ENCODE data around the gene RGL2. TPM values are rescaled to one million over a fixed set of nuclear protein-coding genes. Genes with fewer than 3 reads are reported as not detected.
A peak's percentile ranks its signal among the peaks of the same experiment; 100 is the strongest.

The RGL2 gene
- total RNA-seq, 2 experiments from 2014 or later: 19.9 to 21.5 TPM

DNA sequence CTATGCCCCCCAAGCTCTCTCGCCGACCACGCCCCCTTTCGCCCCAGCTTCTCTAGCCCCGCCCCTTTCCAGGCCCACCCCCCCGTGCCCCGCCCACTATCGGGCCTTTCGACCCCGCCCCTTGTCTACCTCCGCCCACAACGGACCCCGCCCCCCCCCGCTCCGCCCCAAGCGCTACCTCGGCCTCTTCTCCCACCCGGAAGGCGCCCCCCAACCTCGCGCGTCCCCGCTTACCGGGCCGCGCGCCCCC is 18.6 kb upstream of the RGL2 start:
- DNase-seq (no peak), ATAC-seq (no peak)
- H3K36me3 Mint-ChIP-seq (ENCODE audit: low read depth): peaks cover 52% of the 10 kb centered on the region
- intact Hi-C loops (cut with DNase I, micrococcal nuclease): loop anchor here (1.0 to 10.0 kb wide), 8 partner anchors 45 to 1140 kb away; partner anchors contain the start of genes AGPAT1 (in 1 of the 2), CUTA (in 1 of the 2), HMGA1 (in 1 of the 2) and RNF5 (in 1 of the 2)
- no peaks in the 10 kb centered on the region for H3K27me3 Mint-ChIP-seq
- CTCF ChIA-PET: interaction anchor here (0.8 to 3.0 kb wide), 8 partner anchors 12 to 101 kb away, joined by 3 to 13 read pairs (median 3); partner anchors contain the start of genes B3GALT4, CUTA and RGL2
- POLR2A ChIA-PET: interaction anchor here (0.6 to 2.0 kb wide), 8 partner anchors 18 to 1714 kb away, joined by 3 to 10 read pairs (median 6); partner anchors contain the start of genes B3GALT4, RGL2 and RING1
- H3K9me3 Mint-ChIP-seq (ENCODE audit: low read depth): no peaks in the 10 kb centered on the region
- peaks cover 73% of the 10 kb centered on the region for H3K4me1 Mint-ChIP-seq
- peak overlapping the region; percentile 80 for H3K4me3 Mint-ChIP-seq
- peak overlapping the region; percentile 63 for H3K27ac Mint-ChIP-seq

DNA sequence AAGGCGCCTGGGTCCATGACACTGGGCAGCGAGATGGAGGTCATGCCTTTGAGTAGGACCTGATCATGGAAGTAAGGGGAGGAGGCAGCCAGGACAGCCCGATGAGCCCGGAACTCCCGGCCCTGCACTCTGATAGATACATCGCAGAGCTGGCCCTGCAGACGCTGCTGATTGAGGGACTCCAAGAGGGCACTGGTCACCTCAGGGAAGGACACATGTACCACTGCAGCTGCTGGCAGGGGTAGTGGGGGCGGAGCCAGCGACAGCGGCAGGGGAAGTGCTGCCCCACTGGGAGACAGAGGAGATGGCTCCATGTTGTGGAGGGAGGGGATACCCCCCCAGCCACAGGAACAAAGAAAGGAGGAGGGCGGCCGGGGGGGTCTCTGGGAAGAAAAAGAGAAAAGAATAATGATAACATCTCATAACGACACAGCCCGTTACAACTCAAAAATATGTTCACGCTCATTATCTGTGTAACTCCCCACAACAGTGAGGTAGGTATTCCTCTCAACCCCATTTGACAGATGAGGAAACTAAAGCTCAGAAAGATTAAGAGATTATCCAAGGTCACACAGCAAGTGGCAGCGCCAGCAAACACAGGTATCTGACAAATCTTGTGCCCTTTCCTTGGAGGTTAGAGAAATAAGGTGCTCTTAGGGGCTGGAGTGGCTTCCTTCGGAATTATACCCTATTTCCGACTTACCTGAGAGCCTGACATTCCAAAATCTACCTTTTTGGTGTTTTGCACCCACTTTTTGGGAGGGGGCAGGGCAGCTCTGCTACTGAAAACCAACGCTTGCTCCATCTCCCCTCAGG is 18.1 kb upstream of the RGL2 start:
- Mint-ChIP-seq H3K9me3 (ENCODE audit: low read depth) (no peaks in the 10 kb centered on the region), H3K4me1 (peaks cover 74% of the 10 kb centered on the region), H3K27ac (peak overlapping the region; percentile 63), H3K36me3 (ENCODE audit: low read depth) (peaks cover 53% of the 10 kb centered on the region), H3K4me3 (peak overlapping the region; percentile 80), H3K27me3 (no peaks in the 10 kb centered on the region)
- CTCF ChIA-PET: interaction anchor here (0.8 to 3.0 kb wide), 3 partner anchors 11 to 101 kb away, joined by 3 to 13 read pairs (median 3); partner anchors contain the start of genes CUTA and RGL2
- intact Hi-C loops (cut with DNase I, micrococcal nuclease): loop anchor here (1.0 to 10.0 kb wide), 8 partner anchors 45 to 1140 kb away; partner anchors contain the start of genes AGPAT1 (in 1 of the 2), CUTA (in 1 of the 2), HMGA1 (in 1 of the 2) and RNF5 (in 1 of the 2)
- POLR2A ChIA-PET: interaction anchor here (1.0 to 2.0 kb wide), 4 partner anchors 17 to 345 kb away, joined by 5 to 10 read pairs (median 7); partner anchors contain the start of genes B3GALT4 and RGL2
- no peak for ATAC-seq
- DNase-seq: no peak

DNA sequence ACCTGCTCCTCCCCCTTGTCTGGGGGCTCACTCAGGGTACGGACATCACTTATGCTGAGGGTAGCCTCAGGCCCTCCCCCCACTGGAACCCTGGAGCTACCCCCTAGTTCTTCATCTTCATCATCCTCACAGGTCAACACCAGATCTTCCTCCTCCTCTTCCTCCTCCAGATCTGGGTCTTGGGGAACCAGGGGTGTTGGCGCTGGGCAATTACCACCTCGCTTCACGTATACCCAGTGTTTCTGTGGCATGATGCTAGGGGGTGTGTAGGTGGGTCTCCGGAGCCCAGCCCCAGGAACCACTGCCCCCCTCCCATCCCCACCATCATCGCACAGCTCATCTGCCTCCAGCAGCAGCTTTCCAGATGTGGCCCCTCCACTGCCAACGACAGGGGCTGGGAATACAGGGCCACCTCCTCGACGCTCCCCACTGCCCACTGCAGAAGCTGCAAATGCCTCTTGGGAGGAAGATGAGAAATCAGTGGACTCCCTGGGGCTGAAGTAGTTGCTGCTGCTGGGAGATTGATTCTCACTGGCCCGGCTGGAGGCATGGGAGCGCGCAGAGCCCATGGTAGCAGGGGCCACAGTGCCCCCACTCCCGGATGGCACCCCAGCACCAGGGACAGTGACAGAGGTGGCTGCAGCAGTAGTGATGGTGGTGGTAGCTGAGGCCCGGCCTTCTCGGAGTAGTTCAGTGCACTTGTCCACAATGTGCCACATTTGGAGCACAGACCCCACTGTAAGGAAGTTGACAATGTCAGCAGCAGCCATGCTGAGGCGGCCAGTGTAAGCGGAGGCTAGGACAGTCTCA is 17.3 kb upstream of the RGL2 start:
- POLR2A ChIA-PET: no interaction called here
- H3K27me3 Mint-ChIP-seq: no peaks in the 10 kb centered on the region
- ATAC-seq (no peak), DNase-seq (no peak)
- CTCF ChIA-PET: interaction anchor here (0.6 to 3.0 kb wide), 3 partner anchors 17 to 386 kb away, joined by 3 to 13 read pairs (median 4); partner anchors contain the start of gene RGL2
- H3K9me3 Mint-ChIP-seq (ENCODE audit: low read depth): no peaks in the 10 kb centered on the region
- H3K27ac Mint-ChIP-seq: peak overlapping the region; percentile 31
- H3K4me1 Mint-ChIP-seq: peaks cover 71% of the 10 kb centered on the region
- intact Hi-C loops (cut with DNase I, micrococcal nuclease): loop anchor here (2.0 to 10.0 kb wide), 4 partner anchors 255 to 1139 kb away; partner anchors contain the start of genes AGPAT1 (in 1 of the 2), HMGA1 (in 1 of the 2) and RNF5 (in 1 of the 2)
- H3K36me3 Mint-ChIP-seq (ENCODE audit: low read depth): peaks cover 52% of the 10 kb centered on the region
- H3K4me3 Mint-ChIP-seq: peak overlapping the region; percentile 80

DNA sequence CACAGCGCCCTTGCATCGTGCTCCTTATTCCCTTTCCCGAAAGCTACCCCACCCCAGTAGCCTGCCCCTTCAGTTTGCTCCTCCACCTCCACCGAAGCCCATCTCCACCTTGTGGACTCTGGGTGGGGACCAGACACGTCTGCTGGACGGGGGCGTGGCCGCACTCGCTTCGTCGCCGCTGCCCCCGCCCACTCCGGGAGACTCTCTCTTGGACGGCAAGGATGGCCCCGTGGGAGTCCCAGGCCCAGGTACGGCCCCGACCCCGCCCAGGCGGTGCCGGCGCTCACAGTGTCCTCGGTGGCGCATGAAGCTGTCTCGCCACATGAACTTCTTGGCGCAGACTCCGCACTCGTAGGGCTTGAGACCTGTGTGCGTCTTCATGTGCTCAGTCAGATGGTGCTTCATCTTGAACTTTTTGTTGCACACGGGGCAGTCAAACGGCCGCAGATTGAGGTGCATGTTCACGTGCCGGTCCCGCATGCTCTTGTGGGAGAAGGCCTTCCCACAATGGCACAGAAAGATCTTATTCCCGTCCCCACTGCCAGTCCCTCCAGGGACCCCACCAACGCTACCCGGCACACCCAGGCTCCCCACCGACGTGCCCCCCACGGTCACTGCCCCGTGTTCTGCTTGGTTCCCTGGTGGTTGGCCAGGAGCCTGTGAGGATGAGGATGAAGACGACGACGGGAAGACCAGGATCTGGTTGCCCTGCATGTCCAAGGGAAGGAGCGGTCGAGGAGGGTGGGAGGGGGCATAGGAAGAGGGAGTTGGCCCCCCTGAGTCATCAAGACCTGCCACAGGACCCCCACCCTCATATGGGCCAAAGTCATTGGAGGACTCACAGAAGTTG is 16.4 kb upstream of the RGL2 start:
- DNase-seq (peak; percentile 34), ATAC-seq (no peak)
- Mint-ChIP-seq H3K27me3 (no peaks in the 10 kb centered on the region), H3K27ac (peak overlapping the region; percentile 98), H3K4me1 (peaks cover 65% of the 10 kb centered on the region), H3K4me3 (peak overlapping the region; percentile 99), H3K9me3 (ENCODE audit: low read depth) (no peaks in the 10 kb centered on the region), H3K36me3 (ENCODE audit: low read depth) (peaks cover 46% of the 10 kb centered on the region)
- intact Hi-C loops (cut with DNase I, micrococcal nuclease): loop anchor here (1.0 to 10.0 kb wide), 9 partner anchors 26 to 1138 kb away; partner anchors contain the start of genes KIFC1 (in 2 of the 2), AGPAT1 (in 1 of the 2), HMGA1 (in 1 of the 2) and ITPR3 (in 1 of the 2)
- CTCF ChIA-PET: interaction anchor here (0.6 to 1.3 kb wide), 2 partner anchors 16 to 387 kb away, joined by 3 to 4 read pairs; no protein-coding TSS in a partner anchor
- POLR2A ChIA-PET: interaction anchor here (0.5 kb wide), 1 partner anchor 28 kb away, joined by 3 read pairs; no protein-coding TSS in a partner anchor

DNA sequence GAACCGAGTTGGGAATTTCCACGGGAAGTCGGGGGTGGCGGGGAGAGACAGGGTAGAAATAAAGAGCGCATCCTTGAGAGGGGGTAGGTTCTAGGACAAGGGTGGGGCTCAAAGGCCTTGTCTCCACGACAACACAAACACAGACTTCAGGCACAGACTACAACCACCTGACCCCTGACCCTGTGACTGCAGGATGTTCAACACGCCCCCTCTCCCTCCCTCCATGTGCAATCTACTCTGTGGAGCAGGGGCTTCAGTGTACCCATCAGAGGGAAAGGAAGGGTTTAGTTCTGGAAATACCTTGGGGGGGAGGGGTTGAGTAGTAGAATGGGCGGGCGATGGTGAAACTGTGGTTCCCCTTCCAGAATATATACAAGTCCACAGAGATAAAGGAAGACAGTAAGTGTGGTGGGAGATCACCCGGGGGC is 15.8 kb upstream of the RGL2 start:
- H3K27ac Mint-ChIP-seq: peak overlapping the region; percentile 98
- ChIA-PET CTCF (no interaction called here), POLR2A (no interaction called here)
- H3K4me3 Mint-ChIP-seq: peak overlapping the region; percentile 99
- peak; percentile 78 for DNase-seq
- H3K36me3 Mint-ChIP-seq (ENCODE audit: low read depth): peaks cover 40% of the 10 kb centered on the region
- H3K27me3 Mint-ChIP-seq: no peaks in the 10 kb centered on the region
- peak; percentile 48 for ATAC-seq
- intact Hi-C loops (cut with DNase I, micrococcal nuclease): loop anchor here (1.0 to 10.0 kb wide), 8 partner anchors 25 to 920 kb away; partner anchors contain the start of genes KIFC1 (in 2 of the 2), HMGA1 (in 1 of the 2), ITPR3 (in 1 of the 2) and PFDN6 (in 1 of the 2)
- H3K4me1 Mint-ChIP-seq: peaks cover 59% of the 10 kb centered on the region
- no peaks in the 10 kb centered on the region for H3K9me3 Mint-ChIP-seq (ENCODE audit: low read depth)

DNA sequence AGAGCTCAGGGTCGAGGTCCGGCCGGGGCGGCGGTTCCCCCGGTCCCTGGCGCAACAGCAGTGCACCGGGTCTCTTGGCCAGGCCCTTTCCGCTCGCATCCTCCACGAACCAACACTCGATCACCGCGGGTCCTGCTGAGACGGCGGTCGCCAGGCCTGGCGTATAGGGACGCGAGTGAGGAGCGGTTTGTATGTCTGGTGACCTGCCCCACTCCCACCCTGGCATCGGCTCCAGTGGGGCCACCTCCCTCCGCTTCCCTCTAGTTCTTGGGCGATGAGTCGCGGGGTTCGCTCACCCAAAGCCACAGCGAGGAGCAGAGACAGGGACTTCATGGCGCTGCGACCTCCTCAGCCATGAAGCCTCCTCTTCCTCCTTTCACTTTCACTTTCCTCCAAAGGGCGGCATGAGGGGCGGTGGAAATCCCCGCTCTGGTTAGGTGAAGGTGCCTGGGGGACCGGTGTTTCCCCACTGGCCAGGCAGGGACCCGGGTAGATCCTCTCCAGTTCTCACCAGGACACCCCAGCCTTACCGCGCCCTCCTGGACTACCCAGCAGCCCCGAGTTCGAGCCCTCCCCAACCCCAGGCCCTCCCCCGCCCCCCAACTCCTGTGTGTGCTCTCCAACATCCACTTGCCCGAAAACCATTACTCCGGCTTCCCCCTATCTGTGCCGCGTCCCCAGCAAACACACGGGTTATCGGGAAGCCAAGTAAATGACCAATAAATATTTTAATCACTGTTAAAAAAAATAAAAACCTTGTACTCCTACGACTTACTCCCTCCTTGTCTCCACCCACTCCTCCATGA is 15.2 kb upstream of the RGL2 start, which contains the start of gene TAPBP:
TSS of gene TAPBP (minus strand) at position 370 of the 806 bp plus-strand sequence. CDS start at position 333, 37 bp downstream.
- H3K27ac Mint-ChIP-seq: peak within 1 kb of the TSS; percentile 98
- H3K4me3 Mint-ChIP-seq: peak within 1 kb of the TSS; percentile 99
- no peaks in the 10 kb centered on the region for H3K9me3 Mint-ChIP-seq (ENCODE audit: low read depth)
- ChIA-PET POLR2A (no interaction called here), CTCF (interaction anchor here (1.0 kb wide), 1 partner anchor 15 kb away, joined by 3 read pairs; the partner anchor contains the start of gene RGL2)
- peaks cover 55% of the 10 kb centered on the region for H3K4me1 Mint-ChIP-seq
- DNase-seq (peak; percentile 90), ATAC-seq (peak; percentile 48)
- intact Hi-C loops (cut with DNase I, micrococcal nuclease): loop anchor here (1.0 to 10.0 kb wide), 11 partner anchors 25 to 921 kb away; partner anchors contain the start of genes KIFC1 (in 2 of the 2), CUTA (in 1 of the 2), HMGA1 (in 1 of the 2) and ITPR3 (in 1 of the 2)
- peaks cover 36% of the 10 kb centered on the region for H3K36me3 Mint-ChIP-seq (ENCODE audit: low read depth)
- no peaks in the 10 kb centered on the region for H3K27me3 Mint-ChIP-seq

DNA sequence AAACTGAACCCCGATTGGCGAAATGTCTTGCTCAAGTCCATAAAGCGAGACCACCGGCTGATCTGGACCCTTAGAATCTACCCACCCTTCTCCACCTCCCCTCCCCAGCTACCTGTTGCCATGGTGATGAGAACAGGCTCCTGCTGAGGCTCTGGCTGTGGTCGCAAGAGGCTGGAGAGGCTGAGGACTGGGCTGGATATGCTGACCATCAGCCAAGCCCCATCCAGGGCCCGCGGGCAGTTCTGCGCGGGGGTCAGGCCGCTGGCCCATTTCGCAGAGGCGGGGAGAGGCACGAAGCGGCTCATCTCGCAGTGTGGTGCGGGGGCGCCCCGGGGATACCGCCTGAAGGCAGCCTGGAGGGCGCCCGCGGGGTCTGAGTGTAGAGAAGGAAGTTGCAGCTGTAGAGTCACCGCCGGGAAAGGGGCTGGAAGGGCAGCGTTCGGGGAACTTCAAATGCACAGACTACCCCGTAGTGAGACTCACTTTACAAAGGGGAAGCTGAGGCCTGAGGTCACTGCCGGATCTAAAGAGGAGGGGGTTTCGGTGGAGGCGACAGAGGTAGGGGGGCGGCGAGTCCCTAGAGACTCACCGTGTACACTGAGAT is 14.5 kb upstream of the RGL2 start:
- Mint-ChIP-seq H3K4me1 (peaks cover 53% of the 10 kb centered on the region), H3K27me3 (no peaks in the 10 kb centered on the region), H3K9me3 (ENCODE audit: low read depth) (no peaks in the 10 kb centered on the region), H3K4me3 (peak overlapping the region; percentile 99), H3K27ac (peak overlapping the region; percentile 98), H3K36me3 (ENCODE audit: low read depth) (peaks cover 38% of the 10 kb centered on the region)
- ATAC-seq: peak; percentile 9
- CTCF ChIA-PET: interaction anchor here (0.9 to 1.4 kb wide), 4 partner anchors 12 to 113 kb away, joined by 3 to 8 read pairs (median 4); partner anchors contain the start of genes RGL2, RPS18 and VPS52
- intact Hi-C loops (cut with DNase I, micrococcal nuclease): loop anchor here (2.0 to 10.0 kb wide), 8 partner anchors 41 to 922 kb away; partner anchors contain the start of genes CUTA (in 1 of the 2), HMGA1 (in 1 of the 2), ITPR3 (in 1 of the 2) and PSMB8 (in 1 of the 2)
- peak; percentile 79 for DNase-seq
- POLR2A ChIA-PET: interaction anchor here (0.6 to 0.9 kb wide), 2 partner anchors 11 to 36 kb away, joined by 4 to 7 read pairs; partner anchors contain the start of gene B3GALT4

DNA sequence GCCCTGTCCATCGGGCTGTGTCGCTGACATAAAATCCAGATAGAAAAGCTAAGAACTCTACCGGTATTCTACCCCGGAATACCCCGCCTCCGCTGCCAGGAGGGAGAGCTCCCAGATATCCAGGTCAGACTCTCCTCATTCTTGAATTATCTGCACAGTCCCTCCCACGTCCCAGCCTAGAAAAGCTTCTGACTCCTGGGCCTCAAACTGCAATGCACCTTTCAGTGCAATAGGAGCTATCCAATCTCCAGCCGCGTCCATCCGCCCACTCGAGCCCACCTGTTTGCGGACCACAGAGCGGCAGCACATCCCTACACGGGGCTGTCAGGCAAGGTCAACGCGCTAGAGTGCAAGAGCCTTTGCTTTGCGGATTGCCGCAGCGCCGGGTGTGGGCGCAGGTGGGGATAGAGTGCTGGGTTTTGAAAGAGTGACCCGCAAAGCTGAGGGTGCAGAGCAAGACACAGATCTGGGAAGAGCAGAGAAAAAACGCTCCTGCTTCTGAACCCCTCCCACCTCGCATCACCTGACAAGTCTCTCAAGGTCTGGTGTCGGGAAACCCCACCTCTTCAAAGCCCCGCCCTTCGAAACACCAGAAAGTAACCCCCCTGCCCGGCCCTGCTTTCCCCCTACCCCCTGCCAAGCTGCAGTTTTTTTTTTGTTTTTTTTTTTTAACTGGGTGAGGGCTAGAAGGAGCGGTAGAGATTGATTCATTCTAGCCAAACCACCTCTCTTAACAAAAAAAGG is 13.8 kb upstream of the RGL2 start:
- ChIA-PET CTCF (interaction anchor here (0.6 to 1.4 kb wide), 7 partner anchors 12 to 114 kb away, joined by 3 to 8 read pairs (median 5); partner anchors contain the start of genes RGL2, RPS18 and VPS52), POLR2A (interaction anchor here (0.6 to 1.0 kb wide), 7 partner anchors 10 to 129 kb away, joined by 3 to 9 read pairs (median 3); partner anchors contain the start of genes B3GALT4 and KIFC1)
- intact Hi-C loops (cut with DNase I, micrococcal nuclease): loop anchor here (1.0 to 10.0 kb wide), 10 partner anchors 13 to 922 kb away; partner anchors contain the start of genes B3GALT4 (in 1 of the 2), CUTA (in 1 of the 2), HMGA1 (in 1 of the 2) and ITPR3 (in 1 of the 2)
- Mint-ChIP-seq H3K36me3 (ENCODE audit: low read depth) (peaks cover 39% of the 10 kb centered on the region), H3K4me1 (peaks cover 52% of the 10 kb centered on the region), H3K27me3 (no peaks in the 10 kb centered on the region), H3K27ac (peak overlapping the region; percentile 98), H3K9me3 (ENCODE audit: low read depth) (no peaks in the 10 kb centered on the region), H3K4me3 (peak overlapping the region; percentile 99)
- ATAC-seq (peak; percentile 40), DNase-seq (peak; percentile 90)

Data from activated CD4-positive, alpha-beta T cell treated with anti-CD3 and anti-CD28 coated beads for 36 hours (primary cell).